GM19240 (cell line): Measurements from ENCODE around the gene ZNF746.

Experiments
- DNase-seq: peaks from one replicate; pipeline ENCODE4 v3.0.0; 2011; ENCODE audit warnings: low spot score; ENCODE audit not compliant: insufficient read length

Gene ZNF746

DNA sequence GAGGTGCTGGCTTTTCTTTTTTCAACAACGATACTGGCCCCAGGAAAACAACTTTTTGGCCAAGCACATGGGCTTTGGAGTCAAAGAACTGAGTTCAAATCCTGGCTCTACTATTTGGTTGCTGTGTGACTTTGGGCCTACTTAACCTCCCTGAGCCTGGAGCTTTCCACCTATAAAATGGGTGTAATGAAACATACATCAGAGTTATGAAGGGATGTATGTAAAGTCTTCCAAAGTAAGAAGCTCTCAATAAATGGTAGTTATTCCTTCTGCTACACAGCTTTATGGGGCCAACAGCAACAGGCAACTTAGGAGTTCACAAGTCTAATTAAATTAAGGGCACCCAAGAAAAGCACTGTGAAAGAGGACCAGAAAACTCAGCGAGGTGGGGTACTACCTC lies 69.7 kb downstream of the ZNF746 start:
- no peak for DNase-seq

DNA sequence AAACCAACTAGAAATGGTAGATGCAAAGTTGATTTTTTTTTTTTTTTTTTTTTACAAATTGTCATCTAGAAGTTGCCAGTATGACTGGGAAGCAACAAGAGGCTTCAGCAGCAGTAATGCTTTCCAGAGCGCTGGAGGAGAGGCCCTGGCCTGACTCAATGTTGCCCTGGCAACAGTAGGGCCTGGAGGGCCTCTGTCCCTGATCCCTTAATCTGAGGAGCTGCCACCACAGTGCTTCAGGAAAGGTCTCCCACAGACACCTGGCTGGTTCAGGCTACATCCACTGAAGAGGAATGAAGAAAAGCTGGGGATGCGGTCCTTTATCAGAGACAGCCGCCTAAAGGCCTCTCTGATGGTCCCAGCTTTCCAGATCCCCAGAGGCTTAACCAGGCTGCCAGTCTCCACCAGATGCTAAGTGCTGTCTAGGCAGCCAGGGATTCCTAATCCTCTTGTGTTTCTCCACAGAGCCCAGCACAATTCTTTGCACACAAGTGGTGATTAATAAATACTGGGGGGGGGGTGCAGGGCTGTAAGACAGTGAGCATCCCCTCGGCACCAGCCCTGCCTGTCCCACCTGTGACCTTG lies 70.4 kb downstream of the ZNF746 start:
- DNase-seq: no peak

DNA sequence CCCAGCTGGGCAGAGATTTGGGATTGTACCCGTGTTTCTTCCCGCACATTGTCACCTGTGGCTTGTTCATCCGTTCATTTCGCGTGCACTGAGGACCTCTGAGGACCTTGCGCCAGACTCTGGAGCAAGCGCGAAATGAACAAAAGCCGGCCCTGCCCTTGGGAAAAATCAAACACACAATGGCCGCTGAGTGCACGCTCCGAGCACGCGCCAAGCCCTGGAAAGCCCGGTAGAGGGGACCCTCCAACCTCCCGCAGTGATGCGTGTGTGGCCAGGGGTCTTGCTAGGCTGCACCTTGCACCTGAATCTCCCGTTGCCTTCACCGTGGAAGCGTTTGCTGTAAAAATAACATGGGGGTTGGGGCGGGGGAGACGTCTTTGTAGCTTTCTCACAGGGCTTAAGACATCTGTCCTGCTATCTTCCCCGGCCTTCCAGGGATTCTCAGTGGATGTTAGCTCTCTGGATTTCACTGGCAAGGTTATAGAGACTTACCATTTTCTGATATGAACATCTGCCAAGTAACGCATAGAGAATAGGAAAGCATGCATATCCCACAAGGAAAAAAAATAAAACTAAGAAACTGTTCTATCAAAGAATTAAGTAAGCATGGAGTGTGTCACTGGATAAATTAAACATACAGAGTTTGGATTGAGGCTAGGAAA lies 74.0 kb downstream of the ZNF746 start:
- DNase-seq: no peak

- no peak for DNase-seq
Observed at GRCh38 chr7:149422914-149423301, 74.7 kb downstream of the ZNF746 start.
